Natural killer cell (primary cell): ENCODE data around the gene TTF2. TPM values are rescaled to one million over a fixed set of nuclear protein-coding genes. Genes with fewer than 3 reads are reported as not detected.

Experiments
- ATAC-seq, 3 donors: fragments of 150-1000 bp in 2 of 3; fragments of 200-7000 bp in 1 of 3; cut with Tn5 transposase; 1 replicate in 1 of 3; 2 replicates in 2 of 3; pipeline ENCODE4 v1.10.0; 2021; ENCODE audit warnings: mild to moderate bottlenecking in 2 of 3, moderate library complexity in 2 of 3
- DNase-seq, 2 donors: peaks; one replicate each; pipeline versions ENCODE4 v3.0.0 to v3.0.0-alpha.2; 2013 to 2021; ENCODE audit warnings: mixed read lengths in 1 of 2
- H3K27ac ChIP-seq: one replicate; pipeline ENCODE4 v1.5.1; 2013; ENCODE audit warnings: mild to moderate bottlenecking, low read length
- H3K27me3 ChIP-seq: one replicate; pipeline ENCODE4 v1.6.1; 2013; ENCODE audit warnings: low read length; ENCODE audit not compliant: control insufficient read depth, insufficient read depth
- H3K36me3 ChIP-seq: one replicate; pipeline ENCODE4 v1.6.1; 2013; ENCODE audit warnings: low read length; ENCODE audit not compliant: control insufficient read depth, insufficient read depth
- H3K4me1 ChIP-seq: one replicate; pipeline ENCODE4 v1.6.1; 2013; ENCODE audit warnings: low read length; ENCODE audit not compliant: control insufficient read depth, insufficient read depth
- H3K4me3 ChIP-seq: one replicate; pipeline ENCODE4 v1.5.1; 2013; ENCODE audit warnings: low read length
- H3K9me3 ChIP-seq: one replicate; pipeline ENCODE4 v1.6.1; 2013; ENCODE audit warnings: low read length; ENCODE audit not compliant: control insufficient read depth, insufficient read depth
- H3K27ac Mint-ChIP-seq, 2 donors: one replicate each; pipeline ENCODE4 v1.8.0; 2022; ENCODE audit warnings: mild to moderate bottlenecking in 2 of 2, mixed read lengths in 2 of 2, moderate library complexity in 1 of 2
- H3K27me3 Mint-ChIP-seq, 2 donors: one replicate each; pipeline ENCODE4 v1.8.0; 2022; ENCODE audit warnings: low read depth in 2 of 2, mixed read lengths in 2 of 2
- H3K36me3 Mint-ChIP-seq: one replicate; pipeline ENCODE4 v1.8.0; 2022; ENCODE audit warnings: mixed read lengths
- H3K4me1 Mint-ChIP-seq, 2 donors: one replicate each; pipeline ENCODE4 v1.8.0; 2022; ENCODE audit warnings: mixed read lengths in 2 of 2
- H3K4me3 Mint-ChIP-seq: one replicate; pipeline ENCODE4 v1.8.0; 2022; ENCODE audit warnings: mild to moderate bottlenecking, moderate library complexity, mixed read lengths
- H3K9me3 Mint-ChIP-seq, 2 donors: one replicate each; pipeline ENCODE4 v1.8.0; 2022; ENCODE audit warnings: mixed read lengths in 2 of 2
- CTCF ChIP-seq: fragments of 200-600 bp; IDR thresholded peaks from one replicate; pipeline ENCODE4 v1.8.0; 2022; ENCODE audit warnings: antibody characterized with exemption
- WGBS: methylation state at CpG from one replicate; pipeline ENCODE4 v1.1.7; 2013; ENCODE audit warnings: missing lambda C conversion rate; ENCODE audit not compliant: insufficient coverage; 5-methylcytosine and 5-hydroxymethylcytosine counted together
- intact Hi-C: fragments of 100-400 bp; cut with micrococcal nuclease; formaldehyde crosslinking; loops from one replicate; pipeline ENCODE4 v1.14.2; 2022
- total RNA-seq, 4 donors: library from RNA; stranded (reverse); fragments of 120-200 nt in 1 of 4; gene quantifications; one replicate each; pipeline versions ENCODE4 v1.2.3 to v1.2.4, GENCODE V29; 2013 to 2022

Gene TTF2
- total RNA-seq, 3 donors from 2014 or later (not counting 1 experiment from before 2014, with no cell fraction given), result 17.9 to 24.7 (median 23.9) TPM

DNA sequence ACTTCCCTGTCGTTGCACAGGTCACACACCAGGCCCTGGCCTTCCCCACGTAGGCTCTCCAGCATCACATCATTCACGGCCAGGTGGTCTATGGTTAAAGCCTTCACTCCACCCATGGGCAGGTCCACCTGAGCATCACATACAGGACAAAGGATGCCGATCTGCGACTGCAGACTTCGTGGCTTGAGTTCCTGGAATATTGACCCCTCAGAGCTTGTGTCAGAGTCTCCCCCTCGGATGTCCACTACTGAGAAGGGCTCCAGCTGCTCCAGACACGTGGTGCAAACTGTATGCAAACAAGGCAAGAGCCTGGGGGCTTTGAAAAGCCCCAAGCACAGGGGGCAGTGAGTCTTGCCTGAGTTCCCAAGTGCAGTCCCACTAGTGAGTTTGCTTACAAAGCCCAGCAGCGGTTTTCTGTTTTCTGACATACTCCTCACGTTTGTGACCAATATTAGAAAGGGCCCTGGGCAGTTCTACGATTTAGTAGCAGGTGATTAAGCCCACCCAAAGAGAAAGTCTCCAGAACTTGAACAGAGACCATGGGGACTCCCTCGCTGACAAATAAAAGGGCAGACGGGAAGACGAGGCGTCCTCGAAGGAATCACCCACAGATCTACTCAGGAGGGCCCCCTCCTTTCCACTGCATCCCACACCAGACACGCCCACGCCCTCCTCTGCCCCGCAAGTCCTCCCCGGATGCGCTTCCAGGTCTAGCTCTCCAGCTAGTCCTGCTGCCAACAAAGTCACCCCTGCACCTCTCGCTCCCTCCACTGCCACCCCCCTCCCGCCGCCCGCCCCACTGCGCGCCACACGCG lies 60.9 kb downstream of the TTF2 start:
- no peaks in the 10 kb centered on the region for H3K9me3 Mint-ChIP-seq
- no peaks in the 10 kb centered on the region for H3K36me3 ChIP-seq
- H3K4me1 ChIP-seq, result peaks cover 16% of the 10 kb centered on the region
- peak overlapping the region; percentile 74 for H3K4me3 ChIP-seq
- TF ChIP-seq CTCF, result no peak
- ATAC-seq, result no peak
- peak overlapping the region; percentile 93 for H3K4me3 Mint-ChIP-seq
- no peaks in the 10 kb centered on the region for H3K9me3 ChIP-seq
- peak; percentile 11 to 17 for DNase-seq
- no peaks in the 10 kb centered on the region for H3K36me3 Mint-ChIP-seq
- H3K27ac ChIP-seq, result no peak overlapping the region
- intact Hi-C loops, result loop anchor here (5.0 kb wide), 1 partner anchor 399 kb away; no protein-coding TSS in a partner anchor
- H3K27ac Mint-ChIP-seq, result peak overlapping the region; percentile 39 to 87
- 22% methylated on average over 29 of the region's 29 CpGs for WGBS
- peaks cover 5 to 16% of the 10 kb centered on the region in 2 donors for H3K4me1 Mint-ChIP-seq
- no peaks in the 10 kb centered on the region for H3K27me3 ChIP-seq
- peaks cover 0 to 2% of the 10 kb centered on the region in 2 donors for H3K27me3 Mint-ChIP-seq

DNA sequence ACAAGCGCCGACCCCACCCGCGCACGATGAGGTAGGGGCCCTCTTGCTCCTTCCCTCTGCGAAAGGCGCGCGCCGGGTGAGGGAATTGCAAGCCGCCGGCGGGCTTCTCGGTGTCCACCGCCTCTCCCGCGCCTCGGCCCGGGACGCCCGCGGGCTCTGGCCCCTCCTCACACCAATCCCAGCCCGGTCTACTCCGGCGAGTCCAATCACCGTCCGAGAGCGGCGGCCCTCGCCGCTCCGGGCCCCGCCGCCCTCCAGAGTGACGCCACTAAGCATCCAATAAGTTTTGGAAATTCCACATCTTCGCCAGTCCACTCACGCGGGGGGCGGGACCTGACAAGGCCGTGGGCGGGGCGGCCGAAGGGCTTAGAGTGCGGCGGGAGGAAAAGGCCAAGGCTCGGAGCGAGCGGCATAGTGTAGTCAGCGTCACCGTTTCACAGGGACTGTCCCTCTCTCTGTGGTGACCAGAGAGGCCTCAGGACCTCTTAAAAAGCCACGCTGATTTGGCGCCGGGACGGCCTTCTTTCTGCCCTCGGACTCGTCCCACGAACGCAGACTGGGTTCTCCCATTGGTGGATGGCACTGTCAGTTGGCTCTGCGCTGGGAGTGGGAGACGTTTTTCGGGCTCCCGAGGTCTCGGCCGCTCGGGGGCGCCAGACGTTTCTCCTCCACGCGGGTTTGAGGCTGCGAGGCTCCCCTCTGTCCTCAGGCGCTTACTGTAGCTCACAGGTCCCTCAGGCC lies 61.6 kb downstream of the TTF2 start, which contains the start of gene TRIM45:
Gene TRIM45, minus strand, starts transcription at position 161 of the 741 bp plus-strand sequence. CDS start 548 bp downstream, outside the sequence.
- Histone ChIP-seq H3K27ac (no peak within 1 kb of the TSS), H3K36me3 (no peaks in the 10 kb centered on the region), H3K4me1 (peaks cover 16% of the 10 kb centered on the region), H3K9me3 (no peaks in the 10 kb centered on the region), H3K27me3 (no peaks in the 10 kb centered on the region), H3K4me3 (peak within 1 kb of the TSS; percentile 74)
- Mint-ChIP-seq H3K4me1 (peaks cover 5 to 16% of the 10 kb centered on the region in 2 donors), H3K9me3 (no peaks in the 10 kb centered on the region), H3K27ac (peak within 1 kb of the TSS; percentile 39 to 87), H3K36me3 (no peaks in the 10 kb centered on the region), H3K4me3 (peak within 1 kb of the TSS; percentile 93), H3K27me3 (peaks cover 0 to 4% of the 10 kb centered on the region in 2 donors)
- intact Hi-C loops, result loop anchor here (5.0 kb wide), 1 partner anchor 399 kb away; no protein-coding TSS in a partner anchor
- DNase-seq, result peak; percentile 76 to 89
- peak; percentile 65 for TF ChIP-seq CTCF
- peak; percentile 82 to 88 (median 86) for ATAC-seq
- WGBS, result under 1% methylated on average over 71 of the region's 71 CpGs

- Mint-ChIP-seq H3K27me3 (peaks cover 0 to 8% of the 10 kb centered on the region in 2 donors), H3K27ac (peak overlapping the region in 1 of 2 donors; percentile 87), H3K9me3 (no peaks in the 10 kb centered on the region), H3K4me1 (peaks cover 5 to 16% of the 10 kb centered on the region in 2 donors), H3K36me3 (no peaks in the 10 kb centered on the region), H3K4me3 (peak overlapping the region; percentile 93)
- H3K9me3 ChIP-seq, result no peaks in the 10 kb centered on the region
- H3K27ac ChIP-seq, result no peak overlapping the region
- DNase-seq, result no peak
- no peaks in the 10 kb centered on the region for H3K27me3 ChIP-seq
- no peak for ATAC-seq
- 39% methylated on average over 31 of the region's 32 CpGs for WGBS
- peaks cover 16% of the 10 kb centered on the region for H3K4me1 ChIP-seq
- H3K36me3 ChIP-seq, result no peaks in the 10 kb centered on the region
- H3K4me3 ChIP-seq, result peak overlapping the region; percentile 74
- TF ChIP-seq CTCF, result no peak
- intact Hi-C loops, result loop anchor here (5.0 kb wide), 1 partner anchor 400 kb away; no protein-coding TSS in a partner anchor
These were observed 62.4 kb downstream of the TTF2 start for GRCh38 chr1:117122330-117123025.
